OCI-LY7 (cell line): ENCODE results near the gene XCL1. TPM values are rescaled to one million over a fixed set of nuclear protein-coding genes. Genes with fewer than 3 reads are reported as not detected.
"Not testable (repeated sequence)": the region's sequence is repeated elsewhere in the genome, so short reads cannot be mapped to it uniquely, and the experiment has no call there.

Source experiments
- Bru-seq: library from RNA; stranded (reverse); fragments of 400-500 nt; gene quantifications from one replicate; lab custom pipeline; 2021; lab: Mats Ljungman, UMichigan
- BruChase-seq, 2 experiments: library from RNA; stranded (reverse); fragments of 400-500 nt; gene quantifications; one replicate each; lab custom pipeline; 2021; lab: Mats Ljungman, UMichigan
- BruUV-seq: library from RNA; stranded (reverse); fragments of 400-500 nt; replicated peaks from 2 replicates; lab custom pipeline; 2021; lab: Mats Ljungman, UMichigan
- CTCF ChIA-PET: fragments of 300-600 bp; sonication (Branson Sonifier 250); formaldehyde crosslinking; loops from one replicate; lab custom pipeline; 2022; ENCODE audit warnings: antibody characterized with exemption; ENCODE audit not compliant: unreplicated experiment; lab: Charles Lee
- POLR2A ChIA-PET: fragments of 300-600 bp; sonication (Branson Sonifier 250); formaldehyde crosslinking; loops from one replicate; lab custom pipeline; 2022; ENCODE audit warnings: antibody characterized with exemption; lab: Charles Lee
- DNase-seq: peaks from one replicate; pipeline ENCODE4 v3.0.0-alpha.2; 2015; ENCODE audit warnings: low spot score
- H2AFZ ChIP-seq: fragments of 200-600 bp; sonication (generic), shearing (Covaris generic); 2 replicates; pipeline ENCODE4 v1.6.1; 2014; ENCODE audit warnings: mild to moderate bottlenecking, antibody characterized with exemption, low read length, moderate library complexity
- H3K27ac ChIP-seq: fragments of 200-600 bp; sonication (generic); 2 replicates; pipeline ENCODE4 v1.5.1; 2014; ENCODE audit warnings: mixed run types, low read depth, mild to moderate bottlenecking, moderate library complexity, low read length, inconsistent platforms; ENCODE audit not compliant: poor library complexity, severe bottlenecking
- H3K36me3 ChIP-seq: fragments of 200-600 bp; sonication (generic); 2 replicates; pipeline ENCODE4 v1.6.1; 2014; ENCODE audit warnings: mild to moderate bottlenecking, antibody characterized with exemption, low read length, moderate library complexity, mixed read lengths; ENCODE audit not compliant: insufficient read depth
- H3K4me1 ChIP-seq: fragments of 200-600 bp; sonication (generic); 2 replicates; pipeline ENCODE4 v1.5.1; 2014; ENCODE audit warnings: mild to moderate bottlenecking, low read length; ENCODE audit not compliant: insufficient read depth, poor library complexity, severe bottlenecking
- H3K4me2 ChIP-seq: fragments of 200-600 bp; sonication (generic); 2 replicates; pipeline ENCODE4 v1.6.1; 2014; ENCODE audit warnings: mild to moderate bottlenecking, low read length
- H3K4me3 ChIP-seq: fragments of 200-600 bp; sonication (generic); 2 replicates; pipeline ENCODE4 v1.5.1; 2014; ENCODE audit warnings: mild to moderate bottlenecking, low read depth, low read length; ENCODE audit not compliant: poor library complexity, severe bottlenecking
- H3K79me2 ChIP-seq: fragments of 200-600 bp; sonication (generic); 2 replicates; pipeline ENCODE4 v1.6.1; 2016; ENCODE audit warnings: low read depth, mild to moderate bottlenecking, low read length, moderate library complexity, mixed read lengths; ENCODE audit not compliant: insufficient read depth
- H3K9me2 ChIP-seq: fragments of 200-600 bp; sonication (generic); 2 replicates; pipeline ENCODE4 v1.6.1; 2016; ENCODE audit warnings: mild to moderate bottlenecking, low read length, mixed read lengths; ENCODE audit not compliant: insufficient read depth
- H3K9me3 ChIP-seq: fragments of 200-600 bp; sonication (generic); 2 replicates; pipeline ENCODE4 v1.6.1; 2014; ENCODE audit warnings: mild to moderate bottlenecking, mixed run types, low read length, mixed read lengths
- H4K20me1 ChIP-seq: fragments of 200-600 bp; sonication (generic); 2 replicates; pipeline ENCODE4 v1.6.1; 2014; ENCODE audit warnings: mild to moderate bottlenecking, antibody characterized with exemption, low read length, moderate library complexity, mixed read lengths; ENCODE audit not compliant: insufficient read depth
- CTCF ChIP-seq: fragments of 200-600 bp; sonication (generic); conservative IDR thresholded peaks from 2 replicates; pipeline ENCODE4 v1.5.1; 2014; ENCODE audit warnings: mild to moderate bottlenecking, antibody characterized with exemption, low read length, moderate library complexity, mixed read lengths
- EZH2phosphoT487 ChIP-seq: fragments of 200-600 bp; sonication (generic); IDR thresholded peaks from 2 replicates; pipeline ENCODE4 v1.6.1; 2018; ENCODE audit warnings: low read depth, borderline replicate concordance, mild to moderate bottlenecking, mixed run types, antibody characterized with exemption, low read length, moderate library complexity, mixed read lengths
- intact Hi-C: fragments of 100-400 bp; cut with micrococcal nuclease; formaldehyde crosslinking; loops from one replicate; pipeline ENCODE4 v1.10.0; 2022; ENCODE audit not compliant: unreplicated experiment
- long read RNA-seq: library from polyadenylated mRNA; stranded (forward); transcript quantifications from one replicate; pipeline ENCODE4 v2.0.0, GENCODE V29; 2022
- total RNA-seq, 2 experiments: library from RNA; depleted of rRNA in 1 of 2; stranded (reverse); fragments of >200 nt in 1 of 2; shearing (Covaris generic) in 1 of 2; gene quantifications; 2 replicates each; pipeline ENCODE4 v1.2.3, GENCODE V29; 2014 to 2022

XCL1 gene
- not detected in 2 replicates for total RNA-seq (2014; rRNA removed; shearing (Covaris generic))
- not detected in 2 replicates for total RNA-seq (2022)
- Bru-seq, nascent RNA: not detected
- not detected for BruChase-seq, experiment 1, labeled RNA remaining after a 6-hour chase
- BruChase-seq, experiment 2, labeled RNA remaining after a 2-hour chase: not detected
- long read RNA-seq: 0 reads

GRCh38 chr1:168576245-168576688, at the start of gene XCL1:
Gene XCL1, plus strand, starts transcription at chr1:168576605. Its CDS starts 33 bp downstream, at chr1:168576638.
- BruUV-seq: not testable (repeated sequence)

DNA sequence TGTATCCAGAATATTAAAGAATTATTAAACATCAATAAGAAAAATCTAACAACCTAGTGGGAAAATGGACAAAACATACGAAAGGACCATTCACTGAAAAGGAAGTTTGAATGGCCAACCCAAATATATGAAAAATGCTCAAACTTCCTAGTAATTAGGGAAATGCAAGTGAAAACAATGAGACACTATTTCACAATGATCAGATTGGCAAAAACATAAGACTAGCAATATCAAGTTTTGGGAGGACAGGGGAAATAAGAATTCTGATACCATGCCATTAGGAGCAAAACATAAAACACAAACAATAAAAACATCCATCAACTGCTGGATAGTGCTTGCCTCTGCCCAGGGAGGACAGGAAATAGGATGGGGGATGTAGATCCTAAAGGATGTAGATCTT, 46.9 kb upstream of the XCL1 start:
- Histone ChIP-seq H3K9me2 (no peaks in the 10 kb centered on the region), H3K9me3 (no peaks in the 10 kb centered on the region), H2AFZ (no peak overlapping the region), H3K4me2 (no peak overlapping the region), H3K4me1 (no peaks in the 10 kb centered on the region), H3K27ac (no peak overlapping the region), H4K20me1 (no peaks in the 10 kb centered on the region), H3K4me3 (no peak overlapping the region), H3K79me2 (no peaks in the 10 kb centered on the region), H3K36me3 (no peaks in the 10 kb centered on the region)
- CTCF ChIA-PET: no interaction called here
- BruUV-seq: no TSS peak
- POLR2A ChIA-PET: no interaction called here
- intact Hi-C loops: no loop called here
- DNase-seq: no peak
- no peak for TF ChIP-seq EZH2phosphoT487
- TF ChIP-seq CTCF: no peak

More at GRCh38 chr1:168576245-168576688, at the start of gene XCL1:
- H3K9me2 ChIP-seq, CTCF ChIA-PET, H3K79me2 ChIP-seq, H3K4me2 ChIP-seq, H3K36me3 ChIP-seq, H2AFZ ChIP-seq, H3K27ac ChIP-seq, intact Hi-C loops, H3K4me1 ChIP-seq, H4K20me1 ChIP-seq, DNase-seq, H3K9me3 ChIP-seq, H3K4me3 ChIP-seq: not testable (repeated sequence)
- POLR2A ChIA-PET: interaction anchor here (0.7 kb wide), 1 partner anchor 63 kb away, joined by 5 read pairs; no protein-coding TSS in a partner anchor

GRCh38 chr1:168531615-168532345, 44.6 kb upstream of the XCL1 start:
- POLR2A ChIA-PET: interaction anchor here (0.7 kb wide), 1 partner anchor 189 kb away, joined by 3 read pairs; no protein-coding TSS in a partner anchor
- Histone ChIP-seq H2AFZ (no peak overlapping the region), H3K36me3 (no peaks in the 10 kb centered on the region), H3K4me2 (no peak overlapping the region), H3K4me3 (no peak overlapping the region), H3K9me3 (no peaks in the 10 kb centered on the region), H3K9me2 (no peaks in the 10 kb centered on the region), H4K20me1 (no peaks in the 10 kb centered on the region), H3K4me1 (no peaks in the 10 kb centered on the region), H3K79me2 (no peaks in the 10 kb centered on the region), H3K27ac (no peak overlapping the region)
- DNase-seq: no peak
- BruUV-seq: no TSS peak
- intact Hi-C loops: no loop called here
- TF ChIP-seq EZH2phosphoT487 (no peak), CTCF (no peak)
- CTCF ChIA-PET: no interaction called here
